ENCODE measurements around the gene TSPAN32.

- TF ChIP-seq, protein P1, sequence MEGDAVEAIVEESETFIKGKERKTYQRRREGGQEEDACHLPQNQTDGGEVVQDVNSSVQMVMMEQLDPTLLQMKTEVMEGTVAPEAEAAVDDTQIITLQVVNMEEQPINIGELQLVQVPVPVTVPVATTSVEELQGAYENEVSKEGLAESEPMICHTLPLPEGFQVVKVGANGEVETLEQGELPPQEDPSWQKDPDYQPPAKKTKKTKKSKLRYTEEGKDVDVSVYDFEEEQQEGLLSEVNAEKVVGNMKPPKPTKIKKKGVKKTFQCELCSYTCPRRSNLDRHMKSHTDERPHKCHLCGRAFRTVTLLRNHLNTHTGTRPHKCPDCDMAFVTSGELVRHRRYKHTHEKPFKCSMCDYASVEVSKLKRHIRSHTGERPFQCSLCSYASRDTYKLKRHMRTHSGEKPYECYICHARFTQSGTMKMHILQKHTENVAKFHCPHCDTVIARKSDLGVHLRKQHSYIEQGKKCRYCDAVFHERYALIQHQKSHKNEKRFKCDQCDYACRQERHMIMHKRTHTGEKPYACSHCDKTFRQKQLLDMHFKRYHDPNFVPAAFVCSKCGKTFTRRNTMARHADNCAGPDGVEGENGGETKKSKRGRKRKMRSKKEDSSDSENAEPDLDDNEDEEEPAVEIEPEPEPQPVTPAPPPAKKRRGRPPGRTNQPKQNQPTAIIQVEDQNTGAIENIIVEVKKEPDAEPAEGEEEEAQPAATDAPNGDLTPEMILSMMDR (IDR thresholded peaks at IDR 0.05; ENCODE audit: borderline replicate concordance, extremely low read depth, low read length, poor library complexity, severe bottlenecking) = no peak
- TF ChIP-seq EZH2 (IDR thresholded peaks at IDR 0.05; ENCODE audit: borderline replicate concordance, low read depth, low read length, severe bottlenecking) = no peak
Observed at GRCh38 chr11:2360081-2360642, 58.3 kb downstream of the TSPAN32 start.
